Measurements from ENCODE around the gene COG2. TPM values are rescaled to one million over a fixed set of nuclear protein-coding genes. Genes with fewer than 3 reads are reported as not detected.

Gene COG2
- total RNA-seq, 6 donors from 2014 or later: 23.5 to 37.7 (median 28.7) TPM

DNA sequence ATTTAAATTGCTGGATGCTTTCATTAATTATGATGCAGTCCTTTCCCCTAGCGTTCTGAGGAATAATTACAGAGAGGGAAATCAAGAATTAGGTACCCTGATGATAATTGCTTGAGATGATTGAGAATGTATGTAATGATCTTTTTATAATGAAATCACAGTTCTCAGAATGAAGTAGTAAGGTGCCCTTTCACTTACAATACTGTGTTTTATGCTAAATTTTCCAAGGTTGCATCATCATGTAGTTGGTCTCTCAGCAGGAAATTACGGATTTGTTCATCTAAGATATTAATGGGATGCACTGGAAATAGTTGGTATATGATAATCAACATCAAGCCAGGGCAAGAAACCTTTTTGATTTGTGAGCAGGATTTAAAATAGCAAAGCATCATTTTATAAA, 37.5 kb downstream of the COG2 start:
- ATAC-seq (ENCODE audit: low FRiP score in 2 of 2): no peak
- no peak overlapping the region for H3K4me3 ChIP-seq
- no peaks in the 10 kb centered on the region for H3K9me3 ChIP-seq
- DNase-seq: no peak
- WGBS, 2 donors: 87 to 97% methylated on average over 2 of the region's 2 CpGs
- peaks cover 7 to 94% (median 48%) of the 10 kb centered on the region in 4 donors for H3K36me3 ChIP-seq
- H3K4me1 ChIP-seq: peaks cover 0 to 11% (median 0%) of the 10 kb centered on the region in 4 donors
- no peak for TF ChIP-seq EP300 (IDR thresholded peaks at IDR 0.05)
- TF ChIP-seq, protein P1, sequence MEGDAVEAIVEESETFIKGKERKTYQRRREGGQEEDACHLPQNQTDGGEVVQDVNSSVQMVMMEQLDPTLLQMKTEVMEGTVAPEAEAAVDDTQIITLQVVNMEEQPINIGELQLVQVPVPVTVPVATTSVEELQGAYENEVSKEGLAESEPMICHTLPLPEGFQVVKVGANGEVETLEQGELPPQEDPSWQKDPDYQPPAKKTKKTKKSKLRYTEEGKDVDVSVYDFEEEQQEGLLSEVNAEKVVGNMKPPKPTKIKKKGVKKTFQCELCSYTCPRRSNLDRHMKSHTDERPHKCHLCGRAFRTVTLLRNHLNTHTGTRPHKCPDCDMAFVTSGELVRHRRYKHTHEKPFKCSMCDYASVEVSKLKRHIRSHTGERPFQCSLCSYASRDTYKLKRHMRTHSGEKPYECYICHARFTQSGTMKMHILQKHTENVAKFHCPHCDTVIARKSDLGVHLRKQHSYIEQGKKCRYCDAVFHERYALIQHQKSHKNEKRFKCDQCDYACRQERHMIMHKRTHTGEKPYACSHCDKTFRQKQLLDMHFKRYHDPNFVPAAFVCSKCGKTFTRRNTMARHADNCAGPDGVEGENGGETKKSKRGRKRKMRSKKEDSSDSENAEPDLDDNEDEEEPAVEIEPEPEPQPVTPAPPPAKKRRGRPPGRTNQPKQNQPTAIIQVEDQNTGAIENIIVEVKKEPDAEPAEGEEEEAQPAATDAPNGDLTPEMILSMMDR (IDR thresholded peaks at IDR 0.05): no peak
- no peak for TF ChIP-seq POLR2A (IDR thresholded peaks at IDR 0.05)
- no peak for TF ChIP-seq POLR2AphosphoS5 (IDR thresholded peaks at IDR 0.05)
- H3K27ac ChIP-seq: no peak overlapping the region
- no peaks in the 10 kb centered on the region for H3K27me3 ChIP-seq

DNA sequence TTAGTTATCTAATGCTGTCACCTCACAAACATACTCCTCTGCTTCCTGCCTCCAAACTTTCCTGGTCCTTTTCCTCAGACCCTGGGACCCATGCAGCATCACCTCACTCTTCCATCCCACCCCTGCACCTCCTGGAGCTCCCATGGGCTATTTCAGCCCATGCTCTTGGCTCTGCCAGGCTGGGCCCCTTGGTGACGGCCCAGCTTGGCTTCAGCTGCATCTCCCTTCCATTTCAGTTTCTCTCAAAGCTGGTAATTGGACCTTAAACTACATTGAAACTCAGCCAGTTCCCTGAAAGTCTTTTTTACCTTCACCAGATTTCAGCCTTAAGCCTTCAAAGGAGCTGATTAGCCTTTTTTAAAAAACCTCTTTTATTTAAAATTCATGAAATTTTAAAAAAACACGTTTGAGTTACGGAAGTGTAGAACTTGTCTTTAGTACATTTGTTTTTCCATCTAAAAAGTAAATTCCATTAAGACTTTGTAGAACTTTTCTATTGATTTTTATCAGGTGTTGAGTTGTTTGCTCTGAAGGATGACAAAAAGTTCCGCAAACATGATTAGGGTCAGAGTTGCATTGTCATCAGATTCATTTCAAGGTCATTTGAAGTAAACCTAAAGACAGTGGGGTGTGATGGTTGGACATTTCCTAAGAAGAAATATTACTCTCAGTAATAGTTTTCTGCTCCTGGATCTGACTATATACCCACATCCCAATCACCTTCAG, 38.2 kb downstream of the COG2 start:
- peaks cover 7 to 94% (median 51%) of the 10 kb centered on the region in 4 donors for H3K36me3 ChIP-seq
- H3K4me1 ChIP-seq: peaks cover 0 to 11% (median 0%) of the 10 kb centered on the region in 4 donors
- TF ChIP-seq, protein P1 (IDR thresholded peaks at IDR 0.05): no peak
- TF ChIP-seq POLR2AphosphoS5 (IDR thresholded peaks at IDR 0.05): no peak
- no peak for TF ChIP-seq POLR2A (IDR thresholded peaks at IDR 0.05)
- no peak for TF ChIP-seq EP300 (IDR thresholded peaks at IDR 0.05)
- H3K9me3 ChIP-seq: no peaks in the 10 kb centered on the region
- H3K4me3 ChIP-seq: no peak overlapping the region
- DNase-seq (no peak), ATAC-seq (ENCODE audit: low FRiP score in 2 of 2) (no peak)
- H3K27ac ChIP-seq: no peak overlapping the region
- H3K27me3 ChIP-seq: no peaks in the 10 kb centered on the region
- 52 to 65% methylated on average over 4 of the region's 4 CpGs for WGBS, 2 donors

DNA sequence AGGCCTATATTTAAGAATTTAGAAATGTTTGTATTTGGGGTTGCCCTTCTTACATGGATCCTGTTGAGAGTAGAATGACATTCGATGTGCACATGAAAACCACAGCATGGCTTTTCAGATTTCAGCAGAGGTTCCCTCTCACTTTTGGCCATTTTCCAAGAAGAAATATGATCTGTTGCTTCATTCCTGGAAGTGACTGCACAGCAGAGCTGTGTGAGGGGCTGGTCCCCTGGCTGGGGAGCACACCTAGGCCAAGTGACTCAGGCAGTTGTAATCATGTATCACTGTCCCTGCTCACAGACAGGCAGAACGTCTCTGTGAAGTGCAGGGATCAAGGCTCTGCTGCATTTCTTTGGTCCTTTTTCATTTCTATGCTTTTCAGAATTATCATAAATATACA, 39.3 kb downstream of the COG2 start:
- no peaks in the 10 kb centered on the region for H3K9me3 ChIP-seq
- H3K27me3 ChIP-seq: no peaks in the 10 kb centered on the region
- peaks cover 12 to 94% (median 55%) of the 10 kb centered on the region in 4 donors for H3K36me3 ChIP-seq
- H3K4me3 ChIP-seq: no peak overlapping the region
- DNase-seq: no peak
- H3K27ac ChIP-seq: no peak overlapping the region
- H3K4me1 ChIP-seq: peaks cover 0 to 11% (median 0%) of the 10 kb centered on the region in 4 donors
- TF ChIP-seq EP300 (IDR thresholded peaks at IDR 0.05) (no peak), POLR2A (IDR thresholded peaks at IDR 0.05) (no peak), POLR2AphosphoS5 (IDR thresholded peaks at IDR 0.05) (no peak)
- TF ChIP-seq, protein P1 (IDR thresholded peaks at IDR 0.05): no peak
- 23 to 39% methylated on average over 2 of the region's 2 CpGs for WGBS, 2 donors
- peak in 1 of 2 donors; percentile 48 for ATAC-seq (ENCODE audit: low FRiP score in 2 of 2)

DNA sequence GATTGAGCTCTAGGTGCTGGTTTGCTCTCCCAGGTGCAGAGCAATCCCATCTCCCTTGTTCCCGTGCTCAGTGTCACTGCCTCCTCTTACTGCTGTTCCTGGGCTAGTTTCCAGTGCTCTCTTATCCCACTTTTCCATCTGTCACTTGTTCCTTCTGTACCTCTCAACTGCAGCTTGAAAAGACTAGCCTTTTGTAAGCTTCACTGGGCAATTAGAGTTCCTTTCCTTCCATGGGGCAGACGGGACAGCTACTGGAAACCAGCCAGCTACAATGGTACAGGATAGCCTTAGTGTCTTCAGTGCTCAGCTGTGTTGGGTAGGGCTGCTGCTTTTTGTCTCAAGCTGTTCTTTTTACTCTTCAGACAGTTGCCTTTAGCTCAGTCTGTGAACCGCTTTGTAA, 40.0 kb downstream of the COG2 start:
- H3K27me3 ChIP-seq: no peaks in the 10 kb centered on the region
- 51 to 63% methylated on average over 3 of the region's 3 CpGs for WGBS, 2 donors
- no peak for DNase-seq
- TF ChIP-seq EP300 (IDR thresholded peaks at IDR 0.05) (no peak), POLR2AphosphoS5 (IDR thresholded peaks at IDR 0.05) (no peak), POLR2A (IDR thresholded peaks at IDR 0.05) (no peak)
- TF ChIP-seq, protein P1 (IDR thresholded peaks at IDR 0.05): no peak
- no peak for ATAC-seq (ENCODE audit: low FRiP score in 2 of 2)
- H3K4me3 ChIP-seq: no peak overlapping the region
- H3K27ac ChIP-seq: no peak overlapping the region
- no peaks in the 10 kb centered on the region for H3K9me3 ChIP-seq
- peaks cover 12 to 94% (median 61%) of the 10 kb centered on the region in 4 donors for H3K36me3 ChIP-seq
- peaks cover 0 to 11% (median 0%) of the 10 kb centered on the region in 4 donors for H3K4me1 ChIP-seq
